Measurements from ENCODE around the gene ANKRD10. TPM values are rescaled to one million over a fixed set of nuclear protein-coding genes. Genes with fewer than 3 reads are reported as not detected.
A peak's percentile ranks its signal among the peaks of the same experiment; 100 is the strongest.

The ANKRD10 gene
- total RNA-seq, 2 experiments from 2014 or later, result 75.5 to 83.8 TPM

- H3K27ac Mint-ChIP-seq, result no peak overlapping the region
- H3K36me3 ChIP-seq (ENCODE audit: insufficient read depth, low read length), result no peaks in the 10 kb centered on the region
- H3K27me3 Mint-ChIP-seq, result peaks cover 54% of the 10 kb centered on the region
- CTCF ChIA-PET, result no interaction called here
- no peak overlapping the region for H3K4me3 Mint-ChIP-seq
- H3K4me1 Mint-ChIP-seq (ENCODE audit: low read depth), result peaks cover 11% of the 10 kb centered on the region
- DNase-seq (no peak), ATAC-seq (ENCODE audit: poor library complexity) (no peak)
- H3K27me3 ChIP-seq (ENCODE audit: control insufficient read depth in 1 of 2, insufficient read depth in 2 of 2, low read length in 2 of 2), result peaks cover 6 to 39% of the 10 kb centered on the region in 2 experiments
- H3K9me3 Mint-ChIP-seq, result no peaks in the 10 kb centered on the region
- no peak overlapping the region for H3K4me3 ChIP-seq (ENCODE audit: low read length)
- H3K9me3 ChIP-seq (ENCODE audit: control insufficient read depth in 1 of 2, insufficient read depth in 1 of 2, low read length in 2 of 2), result no peaks in the 10 kb centered on the region
- POLR2A ChIA-PET, result interaction anchor here (0.7 kb wide), 1 partner anchor 207 kb away, joined by 3 read pairs; no protein-coding TSS in a partner anchor
- no peak for TF ChIP-seq CTCF (IDR thresholded peaks at IDR 0.05)
- no peaks in the 10 kb centered on the region for H3K36me3 Mint-ChIP-seq (ENCODE audit: low read depth)
- no peak overlapping the region for H3K27ac ChIP-seq (ENCODE audit: low read depth in 1 of 2, low read length in 2 of 2)
- intact Hi-C loops (cut with DNase I, micrococcal nuclease), result no loop called here
- peaks cover 5% of the 10 kb centered on the region for H3K4me1 ChIP-seq (ENCODE audit: insufficient read depth, low read length)
Observed at GRCh38 chr13:110922506-110922905, 7.6 kb upstream of the ANKRD10 start.

- DNase-seq, result no peak
- H3K27ac ChIP-seq (ENCODE audit: low read depth in 1 of 2, low read length in 2 of 2), result no peak overlapping the region
- H3K4me1 Mint-ChIP-seq (ENCODE audit: low read depth), result peaks cover 16% of the 10 kb centered on the region
- no peak overlapping the region for H3K4me3 Mint-ChIP-seq
- no peak overlapping the region for H3K4me3 ChIP-seq (ENCODE audit: low read length)
- no peak overlapping the region for H3K27ac Mint-ChIP-seq
- peaks cover 5% of the 10 kb centered on the region for H3K4me1 ChIP-seq (ENCODE audit: insufficient read depth, low read length)
- intact Hi-C loops (cut with DNase I, micrococcal nuclease), result no loop called here
- ChIA-PET POLR2A (no interaction called here), CTCF (no interaction called here)
- no peaks in the 10 kb centered on the region for H3K36me3 ChIP-seq (ENCODE audit: insufficient read depth, low read length)
- no peaks in the 10 kb centered on the region for H3K9me3 Mint-ChIP-seq
- H3K36me3 Mint-ChIP-seq (ENCODE audit: low read depth), result no peaks in the 10 kb centered on the region
- H3K9me3 ChIP-seq (ENCODE audit: control insufficient read depth in 1 of 2, insufficient read depth in 1 of 2, low read length in 2 of 2), result no peaks in the 10 kb centered on the region
- no peak for ATAC-seq (ENCODE audit: poor library complexity)
- peaks cover 46% of the 10 kb centered on the region for H3K27me3 Mint-ChIP-seq
- no peak for TF ChIP-seq CTCF (IDR thresholded peaks at IDR 0.05)
- peaks cover 6 to 39% of the 10 kb centered on the region in 2 experiments for H3K27me3 ChIP-seq (ENCODE audit: control insufficient read depth in 1 of 2, insufficient read depth in 2 of 2, low read length in 2 of 2)
Observed at GRCh38 chr13:110921695-110922094, 6.8 kb upstream of the ANKRD10 start.

- peaks cover 5% of the 10 kb centered on the region for H3K4me1 ChIP-seq (ENCODE audit: insufficient read depth, low read length)
- DNase-seq, result peak in 2 of 14 experiments; percentile 17 to 18
- Mint-ChIP-seq H3K27ac (no peak overlapping the region), H3K4me3 (no peak overlapping the region), H3K9me3 (no peaks in the 10 kb centered on the region), H3K4me1 (ENCODE audit: low read depth) (peaks cover 21% of the 10 kb centered on the region), H3K36me3 (ENCODE audit: low read depth) (no peaks in the 10 kb centered on the region), H3K27me3 (peaks cover 41% of the 10 kb centered on the region)
- intact Hi-C loops (cut with DNase I, micrococcal nuclease), result no loop called here
- no peak overlapping the region for H3K4me3 ChIP-seq (ENCODE audit: low read length)
- no peak overlapping the region for H3K27ac ChIP-seq (ENCODE audit: low read depth in 1 of 2, low read length in 2 of 2)
- ChIA-PET POLR2A (no interaction called here), CTCF (no interaction called here)
- H3K36me3 ChIP-seq (ENCODE audit: insufficient read depth, low read length), result no peaks in the 10 kb centered on the region
- no peaks in the 10 kb centered on the region for H3K9me3 ChIP-seq (ENCODE audit: control insufficient read depth in 1 of 2, insufficient read depth in 1 of 2, low read length in 2 of 2)
- peaks cover 5 to 39% of the 10 kb centered on the region in 2 experiments for H3K27me3 ChIP-seq (ENCODE audit: control insufficient read depth in 1 of 2, insufficient read depth in 2 of 2, low read length in 2 of 2)
- ATAC-seq (ENCODE audit: poor library complexity), result no peak
- no peak for TF ChIP-seq CTCF (IDR thresholded peaks at IDR 0.05)
Observed at GRCh38 chr13:110921209-110921608, 6.3 kb upstream of the ANKRD10 start.

Measured in CD4-positive, alpha-beta T cell (primary cell).